GM19455 (cell line): ENCODE measurements around the gene EIF4G3.
A peak's percentile ranks its signal among the peaks of the same experiment; 100 is the strongest.
"Not testable (repeated sequence)": the region's sequence is repeated elsewhere in the genome, so short reads cannot be mapped to it uniquely, and the experiment has no call there.

Source experiments
- ATAC-seq: cut with Tn5 transposase; IDR thresholded peaks from one replicate; pipeline ENCODE4 v1.9.1; 2021; ENCODE audit not compliant: unreplicated experiment

EIF4G3 gene

DNA sequence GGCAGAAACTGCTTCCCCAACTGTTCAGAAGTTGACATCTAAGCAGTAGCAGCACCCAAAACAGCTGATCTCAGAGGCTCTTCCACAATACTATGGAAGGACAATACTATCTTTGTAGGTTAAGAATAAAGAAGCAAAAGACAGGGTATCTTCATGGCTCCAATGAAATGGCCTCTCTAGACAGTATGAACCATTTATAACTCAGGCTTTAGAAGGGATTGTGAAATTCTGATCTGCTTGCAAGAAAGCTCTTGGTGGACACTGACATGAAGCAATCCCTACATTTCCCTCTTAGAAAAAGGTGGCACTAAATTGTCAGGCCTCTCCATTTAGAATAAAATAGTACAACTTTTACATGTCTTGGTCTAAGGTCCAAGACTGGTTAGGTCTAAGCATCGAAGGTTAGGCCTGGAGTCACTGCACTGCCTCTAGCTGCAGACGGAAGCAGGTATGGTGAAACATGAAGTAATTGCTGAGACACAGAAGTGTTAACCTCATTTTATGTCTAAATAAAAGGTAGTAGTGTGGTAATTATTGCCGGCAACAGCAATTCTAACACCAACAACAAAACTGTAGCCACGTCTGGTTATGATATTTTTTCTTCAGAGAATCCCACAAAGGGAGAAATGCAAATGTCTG is 339.0 kb downstream of the EIF4G3 start:
- no peak for ATAC-seq

GRCh38 chr1:20836230-20836629 is 340.5 kb downstream of the EIF4G3 start:
- ATAC-seq, result no peak

DNA sequence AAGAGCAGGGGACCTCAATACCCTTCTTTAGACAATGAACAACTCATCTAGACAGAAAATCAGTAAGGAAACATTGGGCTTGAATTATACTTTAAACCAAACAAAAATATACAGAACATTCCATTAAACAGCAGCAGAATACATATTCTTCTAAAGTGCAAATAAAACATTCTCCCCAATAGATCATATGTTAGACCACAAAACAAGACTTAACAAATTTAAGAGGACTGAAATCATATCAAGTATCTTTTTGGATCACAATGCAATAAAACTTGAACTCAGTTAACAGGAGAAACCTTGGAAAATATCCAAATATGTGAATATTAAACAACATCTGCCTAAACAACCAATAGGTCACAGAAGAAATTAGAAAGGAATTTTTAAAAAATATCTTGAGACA is 341.9 kb downstream of the EIF4G3 start:
- no peak for ATAC-seq

GRCh38 chr1:20834192-20834591 is 342.5 kb downstream of the EIF4G3 start:
- no peak for ATAC-seq

GRCh38 chr1:20830378-20830777 is 346.3 kb downstream of the EIF4G3 start:
- no peak for ATAC-seq

- ATAC-seq, result no peak
These were observed 346.8 kb downstream of the EIF4G3 start for GRCh38 chr1:20829946-20830345.

GRCh38 chr1:20829531-20829930 is 347.2 kb downstream of the EIF4G3 start:
- ATAC-seq, result no peak

DNA sequence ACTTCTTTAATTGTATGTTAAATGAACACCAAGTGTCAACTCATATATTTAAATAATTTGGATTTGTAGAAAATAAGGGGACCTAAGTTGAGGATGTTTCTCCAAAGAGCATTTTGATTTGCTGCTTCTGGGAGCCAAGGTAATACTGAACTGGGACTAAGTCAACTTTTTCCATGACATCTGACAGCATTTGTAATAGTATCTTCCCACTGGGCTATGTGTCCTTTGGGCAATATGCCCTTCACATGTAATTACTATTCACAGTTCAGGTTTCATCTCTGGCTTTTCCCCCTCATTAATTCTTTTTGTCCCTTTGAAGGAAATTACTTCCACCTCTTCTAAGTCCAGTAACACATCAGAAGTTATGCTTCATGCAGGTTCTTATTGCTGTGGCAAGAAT is 352.9 kb downstream of the EIF4G3 start:
- no peak for ATAC-seq

DNA sequence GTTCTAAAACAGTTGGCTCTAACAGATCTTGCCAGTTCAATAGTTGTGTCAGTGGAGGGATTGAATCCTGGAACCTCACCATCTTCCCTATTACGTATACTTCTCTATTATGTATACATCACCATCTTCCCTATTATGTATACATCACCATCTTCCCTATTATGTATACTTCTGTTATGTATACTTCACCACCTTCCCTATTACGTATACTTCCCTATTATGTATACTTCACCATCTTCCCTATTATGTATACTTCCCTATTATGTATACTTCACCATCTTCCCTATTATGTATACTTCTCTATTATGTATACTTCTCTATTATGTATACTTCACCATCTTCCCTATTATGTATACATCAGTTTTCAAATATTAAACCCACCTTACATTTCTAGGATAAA is 355.2 kb downstream of the EIF4G3 start:
- ATAC-seq, result no peak

GRCh38 chr1:20819818-20820217 is 356.9 kb downstream of the EIF4G3 start:
- no peak for ATAC-seq

DNA sequence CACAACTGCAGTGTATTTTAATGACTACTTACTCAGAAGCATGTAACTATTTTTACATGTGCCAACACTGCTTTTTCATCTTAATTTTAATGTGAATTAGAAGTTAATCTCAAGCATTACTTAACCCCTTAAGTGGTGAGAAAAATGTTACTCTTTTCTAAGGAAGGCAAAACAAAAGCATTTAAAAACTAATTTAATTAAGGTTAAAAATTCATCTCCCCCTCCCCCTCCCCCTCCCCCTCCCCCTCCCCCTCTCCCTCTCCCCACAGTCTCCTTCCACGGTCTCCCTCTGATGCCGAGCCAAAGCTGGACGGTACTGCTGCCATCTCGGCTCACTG is 362.2 kb downstream of the EIF4G3 start:
- ATAC-seq, result no peak

DNA sequence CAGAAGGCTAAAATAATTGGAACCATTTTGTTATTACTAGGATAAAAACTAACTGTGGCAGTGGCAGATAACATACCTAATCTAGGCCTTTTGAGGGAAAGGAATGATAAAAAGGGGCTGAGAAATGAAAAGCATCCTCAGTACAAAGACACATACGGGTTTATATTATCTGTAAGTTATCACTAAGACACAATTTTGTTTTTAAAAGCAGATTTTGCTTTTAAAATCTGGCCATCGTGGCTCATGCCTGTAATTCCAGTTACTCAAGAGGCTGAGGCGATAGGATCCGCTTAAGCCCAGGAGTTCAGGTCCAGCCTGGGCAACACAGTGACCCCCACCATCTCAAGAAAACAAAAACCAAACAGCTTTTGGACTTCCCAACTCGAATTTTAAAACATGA is 364.8 kb downstream of the EIF4G3 start:
- no peak for ATAC-seq

DNA sequence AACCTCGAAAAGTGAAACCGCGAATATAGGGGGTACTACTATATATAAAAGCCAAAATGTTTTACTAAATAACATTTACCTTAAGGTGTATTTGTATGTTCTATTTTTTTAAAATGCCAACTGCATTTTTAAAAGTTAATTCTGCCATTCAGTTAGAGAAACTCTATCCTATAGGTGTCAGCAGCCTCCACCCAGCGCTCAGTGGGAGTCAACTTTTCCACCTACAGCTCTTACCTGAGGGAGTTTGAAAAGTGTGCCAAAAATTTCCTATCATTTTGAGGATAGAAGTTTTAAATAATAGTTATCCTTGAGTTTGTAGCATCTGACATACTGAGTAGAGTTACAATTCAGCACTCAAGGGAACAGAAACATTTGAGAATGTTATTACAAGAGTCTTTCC is 383.5 kb downstream of the EIF4G3 start:
- ATAC-seq, result no peak

DNA sequence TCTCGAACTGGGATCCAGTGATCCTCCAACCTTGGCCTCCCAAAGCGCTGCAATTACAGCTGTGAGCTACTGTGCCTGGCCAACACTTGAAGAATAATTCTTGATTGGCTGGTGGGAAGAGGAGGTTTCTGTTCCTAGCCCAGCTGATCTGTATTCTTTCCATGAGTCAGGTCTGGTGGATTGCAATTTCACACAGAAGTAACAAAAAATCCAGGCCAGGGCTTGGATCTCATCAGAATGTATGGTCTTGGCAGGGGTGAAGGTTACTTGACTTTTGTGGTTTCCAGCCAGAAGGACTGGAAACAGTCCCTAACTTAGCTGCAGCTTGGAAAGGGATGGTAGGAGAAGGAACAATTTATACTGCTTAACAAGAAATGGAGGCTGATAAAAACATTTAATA is 384.5 kb downstream of the EIF4G3 start:
- no peak for ATAC-seq

GRCh38 chr1:20790785-20791184 is 385.9 kb downstream of the EIF4G3 start:
- no peak for ATAC-seq

GRCh38 chr1:20789598-20789997 is 387.1 kb downstream of the EIF4G3 start:
- not testable (repeated sequence) for ATAC-seq

GRCh38 chr1:20787840-20788795 is 388.6 kb downstream of the EIF4G3 start:
- no peak for ATAC-seq

- peak; percentile 50 for ATAC-seq
These were observed 389.5 kb downstream of the EIF4G3 start, which contains the start of gene HP1BP3 for GRCh38 chr1:20787029-20787839. TSS of gene HP1BP3 (minus strand) at chr1:20787307. CDS start at chr1:20780440, 6,867 bp downstream.

- peak; percentile 66 for ATAC-seq
These were observed 390.3 kb downstream of the EIF4G3 start for GRCh38 chr1:20786253-20787028.

- ATAC-seq, result no peak
These were observed 390.8 kb downstream of the EIF4G3 start for GRCh38 chr1:20785907-20786252.

DNA sequence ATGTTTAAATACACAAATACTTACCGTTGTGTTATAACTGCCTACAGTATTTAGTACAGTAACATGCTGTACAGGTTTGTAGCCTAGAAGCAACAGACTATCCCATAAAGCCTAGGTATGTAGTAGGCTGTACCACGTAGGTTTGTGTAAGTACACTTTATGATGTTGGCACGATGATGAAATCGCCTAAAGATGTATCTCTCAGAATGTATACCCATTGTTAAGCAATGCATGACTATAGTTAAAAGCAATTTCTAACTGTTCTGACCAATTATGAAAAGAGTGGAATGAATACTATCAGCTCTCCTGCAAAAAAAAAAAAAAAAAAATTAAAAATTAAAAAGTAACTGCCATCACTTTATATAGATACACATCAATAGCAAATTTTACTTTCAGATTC is 401.0 kb downstream of the EIF4G3 start:
- no peak for ATAC-seq
